HEK293T (cell line): ENCODE data around the gene ZNF683.

Experiments
- ARNT ChIP-seq: fragments of 450-650 bp; IDR thresholded peaks from 2 replicates; pipeline ENCODE4 v1.6.1; 2017; ENCODE audit warnings: mild to moderate bottlenecking
- BHLHE40 ChIP-seq: fragments of 450-650 bp; IDR thresholded peaks from 2 replicates; pipeline ENCODE4 v1.6.1; 2016; ENCODE audit warnings: mild to moderate bottlenecking, moderate library complexity, borderline replicate concordance
- FOXM1 ChIP-seq: fragments of 450-650 bp; IDR thresholded peaks from 2 replicates; pipeline ENCODE4 v1.6.1; 2017; ENCODE audit warnings: mild to moderate bottlenecking, borderline replicate concordance
- HDGF ChIP-seq: fragments of 450-650 bp; IDR thresholded peaks from 2 replicates; pipeline ENCODE4 v1.6.1; 2017; ENCODE audit warnings: antibody characterized with exemption, borderline replicate concordance
- SUZ12 ChIP-seq: fragments of 450-650 bp; IDR thresholded peaks from 2 replicates; pipeline ENCODE4 v1.6.1; 2016; ENCODE audit warnings: mild to moderate bottlenecking

DNA sequence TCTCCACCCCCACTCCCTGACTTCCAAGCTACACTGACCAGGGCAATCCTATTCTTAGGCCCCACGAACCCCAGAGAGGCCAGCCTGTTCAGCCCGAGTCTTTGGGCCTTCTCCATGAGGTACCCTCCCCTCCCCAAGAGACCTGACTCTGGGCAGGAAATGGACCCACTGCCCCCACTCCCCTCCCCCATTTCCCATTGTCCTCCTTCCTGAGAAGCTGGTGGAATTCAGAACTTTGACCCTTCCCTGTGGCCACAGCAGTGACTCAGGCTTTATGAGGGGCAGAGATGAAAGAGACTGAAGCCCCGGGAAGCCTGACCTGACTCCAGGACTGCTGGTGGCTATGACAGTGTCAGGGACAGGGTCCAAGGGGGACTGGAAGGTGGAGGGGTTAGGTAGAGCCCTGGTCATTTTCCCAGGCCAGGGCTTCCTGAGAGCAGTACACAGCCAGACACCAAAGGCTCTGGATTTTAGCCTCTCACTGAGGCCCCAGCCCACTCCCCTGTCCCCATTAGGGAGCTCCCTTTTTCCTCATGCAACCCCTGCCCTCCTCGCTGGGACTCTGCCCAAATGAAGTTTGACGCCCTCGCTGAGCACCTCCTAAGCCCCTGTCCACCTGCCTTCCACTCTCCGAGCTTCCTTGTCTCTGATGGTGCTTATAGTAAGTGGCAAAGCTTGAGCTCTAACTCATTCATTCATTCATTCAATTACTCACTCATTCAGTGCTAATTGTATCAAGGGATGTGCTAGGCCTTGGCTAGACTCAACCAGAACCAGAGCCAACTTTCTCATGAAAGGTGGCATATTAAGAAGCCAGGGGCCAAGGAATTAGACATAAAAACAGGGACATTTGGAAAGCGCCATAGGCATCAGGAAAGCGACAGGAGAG, 21.6 kb downstream of the ZNF683 start:
- no peak for TF ChIP-seq ARNT
- TF ChIP-seq BHLHE40: no peak
- TF ChIP-seq FOXM1: no peak
- no peak for TF ChIP-seq HDGF
- no peak for TF ChIP-seq SUZ12
